HG02763 (cell line): Measurements from ENCODE around the gene PCBD2.
"Not testable (repeated sequence)": the region's sequence is repeated elsewhere in the genome, so short reads cannot be mapped to it uniquely, and the experiment has no call there.

Source experiments
- ATAC-seq: cut with Tn5 transposase; IDR thresholded peaks from one replicate; pipeline ENCODE4 v1.9.1; 2021; ENCODE audit warnings: mild to moderate bottlenecking, moderate library complexity; ENCODE audit not compliant: unreplicated experiment

Gene PCBD2

DNA sequence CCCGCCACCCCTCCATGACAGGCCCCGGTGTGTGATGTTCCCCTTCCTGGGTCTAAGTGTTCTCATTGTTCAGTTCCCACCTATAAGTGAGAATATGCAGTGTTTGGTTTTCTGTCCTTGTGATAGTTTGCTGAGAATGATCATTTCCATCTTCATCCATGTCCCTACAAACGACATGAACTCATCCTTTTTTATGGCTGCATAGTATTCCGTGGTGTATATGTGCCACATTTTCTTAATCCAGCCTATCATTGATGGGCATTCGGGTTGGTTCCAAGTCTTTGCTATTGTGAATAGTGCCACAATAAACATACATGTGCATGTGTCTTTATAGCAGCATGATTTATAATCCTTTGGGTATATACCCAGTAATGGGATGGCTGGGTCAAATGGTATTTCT lies 93.1 kb downstream of the PCBD2 start:
- not testable (repeated sequence) for ATAC-seq

DNA sequence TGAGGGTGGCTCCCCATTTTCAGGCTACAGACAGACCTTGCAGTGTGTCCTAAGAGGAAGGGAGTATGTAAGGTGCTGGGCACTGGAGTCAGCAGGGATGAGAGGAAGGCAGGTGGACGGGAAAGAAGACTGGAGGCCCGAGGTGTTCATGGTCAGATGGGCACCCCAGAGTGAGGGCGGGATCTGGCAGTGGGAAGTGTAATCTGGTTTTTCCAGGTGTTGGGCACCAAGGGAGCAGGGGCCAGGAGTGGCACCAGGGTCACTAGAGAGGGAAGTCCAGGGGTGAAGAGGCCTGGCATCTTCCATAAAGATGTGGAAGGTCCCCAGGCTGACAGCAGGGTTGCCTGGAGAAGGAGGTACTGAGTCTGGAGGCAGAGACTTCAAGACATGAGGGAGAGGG lies 99.4 kb downstream of the PCBD2 start:
- ATAC-seq = no peak

DNA sequence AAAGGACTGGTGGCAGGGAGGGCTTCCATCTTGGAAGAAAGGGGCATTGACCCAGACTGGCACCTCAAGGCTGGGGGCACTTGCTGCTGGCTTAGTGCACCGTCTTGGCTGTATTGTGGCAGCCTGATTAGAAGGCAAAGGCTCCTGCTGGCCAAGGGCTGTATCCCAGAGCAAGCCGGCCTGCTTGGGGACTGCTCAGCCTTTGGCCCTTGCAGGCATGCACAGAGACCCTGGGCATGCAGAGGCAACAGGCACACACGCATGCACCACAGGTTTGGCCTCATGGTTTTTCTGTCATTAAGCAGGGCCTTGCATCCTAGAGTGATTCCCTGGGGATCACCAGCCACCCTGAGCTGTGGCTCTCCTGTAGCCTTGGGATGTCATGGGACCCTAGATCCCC lies 100.1 kb downstream of the PCBD2 start:
- no peak for ATAC-seq

DNA sequence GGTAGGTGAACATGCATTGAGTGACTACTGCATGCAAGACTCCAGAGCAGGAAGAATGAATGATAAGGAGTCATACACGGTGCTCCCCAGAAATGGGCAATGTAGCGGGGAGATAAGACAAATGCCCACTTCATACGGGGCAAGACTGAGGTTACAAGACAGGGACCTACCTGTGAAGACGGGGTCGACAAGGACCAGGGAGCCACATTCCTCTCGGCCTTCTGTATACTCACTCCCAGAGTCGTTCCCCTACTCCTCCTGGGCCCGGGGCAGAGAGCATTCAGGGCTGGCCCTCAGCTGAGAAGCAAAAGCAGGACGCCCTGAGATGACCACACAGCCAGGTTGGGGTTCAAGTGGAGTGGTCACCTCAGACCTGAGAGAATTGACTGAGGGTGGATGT lies 102.4 kb downstream of the PCBD2 start:
- ATAC-seq = no peak

DNA sequence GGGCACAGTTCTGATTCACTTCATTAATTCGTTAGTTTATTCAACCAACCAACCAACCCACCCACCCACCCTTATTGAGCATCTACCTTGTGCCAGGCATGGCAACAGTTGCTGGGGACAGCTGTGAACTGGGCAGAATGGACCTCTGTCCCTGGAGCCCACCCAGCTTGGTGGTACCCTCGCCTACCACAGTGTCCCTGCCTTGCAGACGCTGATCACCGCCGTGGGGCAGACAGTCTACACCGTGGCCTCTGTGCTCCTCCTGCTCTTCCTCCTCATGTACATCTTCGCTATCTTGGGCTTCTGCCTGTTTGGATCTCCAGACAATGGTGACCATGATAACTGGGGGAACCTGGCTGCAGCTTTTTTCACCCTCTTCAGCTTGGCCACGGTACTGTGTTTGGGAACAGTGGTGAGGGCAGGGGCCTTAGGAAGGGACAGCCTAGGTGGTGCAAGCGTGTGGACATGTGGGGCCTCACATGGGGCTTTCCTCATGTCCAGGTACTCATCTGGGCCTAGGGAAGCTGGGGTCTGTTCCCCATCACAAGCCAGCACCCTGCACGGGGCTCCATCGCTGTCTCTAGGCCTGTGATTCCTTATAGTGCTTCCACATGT lies 102.9 kb downstream of the PCBD2 start:
- ATAC-seq = no peak

DNA sequence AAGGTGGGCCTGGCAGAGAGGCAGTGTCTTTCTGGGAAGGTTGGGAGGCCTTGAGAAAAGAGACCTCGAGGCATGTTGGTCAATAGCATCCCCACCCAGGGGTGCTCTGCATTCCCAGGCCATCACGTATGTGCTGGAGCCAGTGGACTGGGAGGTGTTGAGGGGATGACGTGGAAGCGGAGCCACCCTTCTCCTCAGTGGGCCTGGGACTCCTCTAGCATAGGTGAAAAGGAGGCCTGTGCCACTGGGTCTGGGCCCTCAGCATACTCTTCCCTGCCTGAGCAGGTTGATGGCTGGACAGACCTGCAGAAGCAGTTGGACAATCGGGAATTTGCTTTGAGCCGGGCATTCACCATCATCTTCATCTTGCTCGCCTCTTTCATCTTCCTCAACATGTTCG lies 103.6 kb downstream of the PCBD2 start:
- ATAC-seq = no peak

DNA sequence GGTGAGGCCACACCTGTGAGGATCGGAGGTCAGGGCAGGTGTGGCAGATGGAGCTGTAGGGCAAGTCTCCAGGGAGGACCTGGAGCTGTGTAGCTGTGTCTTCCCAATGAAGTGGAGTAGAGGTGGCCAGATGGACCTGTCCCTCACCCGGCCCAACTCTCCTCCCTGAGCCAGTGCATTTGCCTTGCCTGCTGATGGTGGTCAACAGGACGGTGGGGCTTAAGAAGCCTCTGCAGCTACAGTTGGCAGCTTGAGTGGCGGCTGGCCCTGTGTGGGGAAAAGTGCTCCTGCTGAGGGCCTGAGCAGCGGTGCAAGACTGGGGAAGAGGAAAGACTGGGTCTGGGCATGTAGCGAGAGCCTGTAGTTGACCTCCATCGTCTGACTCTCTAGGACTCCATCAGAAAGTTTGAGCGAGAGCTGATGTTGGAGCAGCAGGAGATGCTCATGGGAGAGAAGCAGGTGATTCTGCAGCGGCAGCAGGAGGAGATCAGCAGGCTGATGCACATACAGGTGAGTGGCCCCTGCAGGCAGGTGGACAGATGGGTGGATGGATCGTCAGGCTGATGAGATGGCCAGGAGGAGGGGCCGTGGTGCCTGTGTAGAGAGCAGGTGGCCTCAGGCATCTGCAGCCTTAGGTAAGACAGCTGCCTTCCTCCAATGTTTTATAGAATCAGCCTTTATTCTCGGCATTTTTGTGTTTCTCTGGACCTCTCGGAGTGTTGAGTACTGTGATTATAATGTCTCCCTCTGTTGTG lies 104.2 kb downstream of the PCBD2 start:
- ATAC-seq = no peak

DNA sequence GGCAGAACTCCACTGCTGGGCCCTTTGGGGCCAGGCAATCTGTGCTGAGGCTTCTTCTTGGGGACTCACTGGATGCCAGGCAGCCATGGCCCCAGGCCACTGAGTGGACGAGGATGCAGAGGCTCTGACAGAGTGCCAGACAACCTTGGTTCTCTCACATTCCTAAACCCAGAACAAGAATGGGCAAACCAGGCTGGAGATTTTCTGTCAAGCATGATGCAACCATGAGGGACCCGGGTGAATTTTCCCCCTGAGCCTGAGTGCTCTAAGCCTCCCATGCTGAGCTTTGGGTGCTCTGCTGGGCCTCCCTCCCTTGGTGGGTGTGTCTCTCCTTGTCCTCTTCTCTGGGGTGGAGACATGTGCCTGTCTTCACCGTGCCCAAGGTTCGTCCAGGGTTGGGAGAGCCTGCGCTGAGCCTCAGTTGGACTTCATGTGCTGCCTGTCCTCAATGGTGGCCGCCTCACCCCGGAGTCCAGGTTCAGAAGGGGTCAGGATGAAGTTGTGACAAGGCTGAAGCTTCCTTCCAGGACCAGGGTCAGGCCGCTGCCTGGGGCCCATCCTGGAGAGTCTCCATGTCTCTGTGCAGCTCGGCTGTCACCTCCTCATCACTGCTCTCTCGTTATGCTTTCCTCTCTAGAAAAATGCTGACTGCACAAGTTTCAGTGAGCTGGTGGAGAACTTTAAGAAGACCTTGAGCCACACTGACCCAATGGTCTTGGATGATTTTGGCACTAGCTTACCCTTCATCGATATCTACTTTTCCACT lies 105.0 kb downstream of the PCBD2 start:
- no peak for ATAC-seq

DNA sequence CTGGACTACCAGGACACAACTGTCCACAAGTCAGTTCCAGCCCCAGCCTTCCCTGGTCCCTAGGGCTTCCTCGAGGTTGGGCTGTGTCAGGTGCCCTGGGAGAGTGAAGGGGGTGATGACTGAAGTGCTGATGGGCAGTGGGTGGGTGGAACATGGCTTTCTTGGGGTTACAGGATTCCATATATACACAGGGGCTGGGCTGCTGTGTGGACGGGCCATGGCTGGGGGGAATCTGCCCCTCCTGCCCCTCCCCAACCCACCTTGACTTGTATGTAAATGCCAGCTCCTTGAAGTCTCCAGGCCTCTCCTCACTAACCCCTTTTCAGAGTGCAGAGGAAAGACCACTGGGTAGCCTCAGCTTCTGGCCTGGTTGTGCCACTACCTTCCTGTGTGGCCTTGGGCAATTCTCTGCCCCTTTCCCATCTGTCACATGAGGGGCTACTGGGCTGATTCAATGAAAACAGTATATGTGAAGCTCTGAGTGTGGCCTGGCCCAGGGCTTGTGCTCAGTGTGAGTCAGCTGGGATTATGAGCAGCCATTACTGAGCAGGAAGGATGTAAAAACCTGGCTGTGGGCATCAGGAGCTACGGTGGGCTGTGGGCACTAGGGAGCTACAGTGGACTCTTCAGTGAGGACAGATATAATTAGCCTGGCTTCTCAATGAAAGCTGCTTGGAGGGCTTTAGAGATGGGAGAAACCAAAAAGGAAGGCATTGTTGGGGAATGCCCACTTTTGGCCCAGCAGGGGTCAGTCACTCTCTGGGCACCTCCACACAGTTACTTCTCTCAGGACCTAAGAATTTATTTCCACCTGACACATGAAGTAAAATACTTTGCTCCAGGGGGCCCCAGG lies 105.8 kb downstream of the PCBD2 start:
- no peak for ATAC-seq

DNA sequence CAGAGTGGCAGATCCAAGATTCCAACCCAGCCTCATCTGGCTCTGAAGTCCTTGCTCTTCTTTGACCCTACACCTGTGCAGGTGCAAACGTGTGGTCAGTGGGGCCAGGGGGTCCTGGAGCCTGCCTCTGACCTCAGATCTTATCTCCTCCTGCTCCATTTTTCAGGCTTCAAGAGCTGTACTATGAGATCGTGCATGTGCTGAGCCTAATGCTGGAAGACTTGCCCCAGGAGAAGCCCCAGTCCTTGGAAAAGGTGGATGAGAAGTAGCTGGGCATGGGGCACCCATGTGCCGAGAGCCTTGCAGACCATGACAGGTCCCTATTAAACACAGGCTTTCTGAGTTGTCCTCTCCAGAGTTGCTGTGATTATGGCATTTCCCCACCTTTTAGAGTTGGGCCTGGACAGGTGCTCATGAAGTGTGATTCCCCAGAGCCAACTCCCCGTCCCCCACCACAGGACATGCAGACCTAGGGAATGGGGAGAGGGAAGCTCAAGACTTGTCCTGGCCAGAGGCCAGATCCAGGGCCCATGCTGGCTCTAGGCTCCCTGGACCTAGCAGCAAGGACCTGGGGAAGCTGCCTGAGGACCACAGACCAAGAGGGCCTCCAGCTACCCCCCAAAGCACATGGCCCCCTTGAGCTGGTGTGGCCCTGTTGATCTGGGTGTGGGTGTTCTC lies 106.6 kb downstream of the PCBD2 start:
- ATAC-seq = no peak

DNA sequence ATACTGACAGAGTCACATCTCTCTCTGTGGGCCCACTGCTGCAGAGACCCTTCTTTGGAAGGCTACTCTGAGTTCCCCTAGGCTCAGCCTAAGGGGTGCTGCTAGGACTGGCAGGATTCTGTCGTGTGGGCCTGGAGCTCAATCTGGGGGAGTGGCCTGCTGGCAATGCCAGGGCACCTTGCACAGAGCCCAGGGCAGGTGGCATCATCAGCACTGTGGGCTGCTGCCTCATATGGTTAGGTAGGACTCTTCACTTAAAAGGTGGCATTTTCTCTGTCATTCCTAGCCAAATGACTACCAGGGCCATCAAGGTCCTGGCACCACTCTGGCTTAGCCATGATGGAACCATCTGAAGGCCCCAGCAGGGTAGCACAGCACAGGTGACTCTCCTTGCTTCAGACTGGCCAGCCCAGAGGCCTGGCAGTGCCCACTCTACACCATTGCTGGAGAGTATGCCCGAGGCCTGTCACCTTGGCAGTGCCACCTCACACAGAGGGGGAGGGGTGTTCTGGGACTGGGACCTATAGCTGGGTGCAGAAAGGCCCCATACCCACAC lies 107.2 kb downstream of the PCBD2 start:
- no peak for ATAC-seq
